Hepatocyte (in vitro differentiated cells): ENCODE data around the gene UTP25.

Source experiments
- EZH2 ChIP-seq: fragments of 200-600 bp; sonication (generic); IDR thresholded peaks from 2 replicates; pipeline ENCODE4 v1.6.1; 2016; ENCODE audit warnings: antibody characterized with exemption, mild to moderate bottlenecking, borderline replicate concordance
- TF ChIP-seq, protein P1 (sequence below): fragments of 200-600 bp; sonication (generic); IDR thresholded peaks from 2 replicates; pipeline ENCODE4 v1.5.1; 2016; ENCODE audit warnings: antibody characterized with exemption, mild to moderate bottlenecking; ENCODE audit not compliant: poor library complexity

DNA sequence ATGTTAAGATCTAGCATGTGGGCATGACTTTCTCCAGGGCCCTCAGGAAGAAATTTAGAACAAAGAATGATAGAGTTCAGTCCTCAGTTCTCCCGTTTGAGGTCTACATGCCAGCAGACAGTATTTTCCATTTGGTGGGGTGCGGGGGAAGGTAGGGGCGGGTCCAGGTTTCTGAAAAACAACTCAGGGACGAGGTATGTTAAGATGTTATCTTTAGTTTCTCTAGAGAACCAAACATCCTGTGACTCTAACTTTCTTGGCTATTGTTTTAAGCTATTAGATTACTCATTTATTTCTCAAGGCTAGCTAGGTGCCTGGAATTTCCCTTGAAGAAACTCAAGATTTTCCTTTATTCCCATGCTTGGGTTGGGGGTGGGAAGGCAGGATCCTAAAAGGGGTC lies 67.9 kb downstream of the UTP25 start:
- TF ChIP-seq, protein P1, sequence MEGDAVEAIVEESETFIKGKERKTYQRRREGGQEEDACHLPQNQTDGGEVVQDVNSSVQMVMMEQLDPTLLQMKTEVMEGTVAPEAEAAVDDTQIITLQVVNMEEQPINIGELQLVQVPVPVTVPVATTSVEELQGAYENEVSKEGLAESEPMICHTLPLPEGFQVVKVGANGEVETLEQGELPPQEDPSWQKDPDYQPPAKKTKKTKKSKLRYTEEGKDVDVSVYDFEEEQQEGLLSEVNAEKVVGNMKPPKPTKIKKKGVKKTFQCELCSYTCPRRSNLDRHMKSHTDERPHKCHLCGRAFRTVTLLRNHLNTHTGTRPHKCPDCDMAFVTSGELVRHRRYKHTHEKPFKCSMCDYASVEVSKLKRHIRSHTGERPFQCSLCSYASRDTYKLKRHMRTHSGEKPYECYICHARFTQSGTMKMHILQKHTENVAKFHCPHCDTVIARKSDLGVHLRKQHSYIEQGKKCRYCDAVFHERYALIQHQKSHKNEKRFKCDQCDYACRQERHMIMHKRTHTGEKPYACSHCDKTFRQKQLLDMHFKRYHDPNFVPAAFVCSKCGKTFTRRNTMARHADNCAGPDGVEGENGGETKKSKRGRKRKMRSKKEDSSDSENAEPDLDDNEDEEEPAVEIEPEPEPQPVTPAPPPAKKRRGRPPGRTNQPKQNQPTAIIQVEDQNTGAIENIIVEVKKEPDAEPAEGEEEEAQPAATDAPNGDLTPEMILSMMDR, result no peak
- TF ChIP-seq EZH2, result no peak
